IMR-90 (cell line): ENCODE data around the gene DOCK10. TPM values are rescaled to one million over a fixed set of nuclear protein-coding genes. Genes with fewer than 3 reads are reported as not detected.

ENCODE experiments used
- ATAC-seq: fragments of 200-7000 bp; cut with Tn5 transposase; 2 replicates; pipeline ENCODE4 v1.9.1; 2020; ENCODE audit warnings: low read depth, mild to moderate bottlenecking, moderate library complexity
- BruUV-seq: library from RNA; stranded (reverse); fragments of 400-500 nt; replicated peaks from 2 replicates; lab custom pipeline; 2021; lab: Mats Ljungman, UMichigan
- CTCF ChIA-PET: fragments of 300-600 bp; formaldehyde crosslinking; extraction: SDS; loops from one replicate; lab custom pipeline; 2021; ENCODE audit warnings: antibody characterized with exemption; lab: Yijun Ruan, JAX
- POLR2A ChIA-PET: fragments of 300-600 bp; sonication (Branson Sonifier 250); formaldehyde crosslinking; loops from one replicate; lab custom pipeline; 2022; ENCODE audit warnings: antibody characterized with exemption; ENCODE audit not compliant: unreplicated experiment; lab: Charles Lee
- DNase-seq: peaks from one replicate; pipeline ENCODE4 v3.0.0; 2013
- H2AFZ ChIP-seq: replicated peaks from 2 replicates; pipeline ENCODE3; 2013; ENCODE audit warnings: low read length, mild to moderate bottlenecking; ENCODE audit not compliant: poor library complexity
- H2AK5ac ChIP-seq: 2 replicates; pipeline ENCODE4 v1.6.1; 2013; ENCODE audit warnings: low read depth, low read length, inconsistent platforms
- H2AK9ac ChIP-seq: replicated peaks from 2 replicates; pipeline ENCODE3; 2013; ENCODE audit warnings: mild to moderate bottlenecking, low read depth, low read length, moderate library complexity; ENCODE audit not compliant: poor library complexity
- H2BK120ac ChIP-seq: 2 replicates; pipeline ENCODE4 v1.6.1; 2013; ENCODE audit warnings: low read depth, low read length, inconsistent platforms
- H2BK15ac ChIP-seq: 3 replicates; pipeline ENCODE4 v1.6.1; 2013; ENCODE audit warnings: low read depth, low read length, inconsistent platforms
- H2BK20ac ChIP-seq: 2 replicates; pipeline ENCODE4 v1.6.1; 2013; ENCODE audit warnings: low read depth, mild to moderate bottlenecking, inconsistent platforms, low read length, moderate library complexity
- H2BK5ac ChIP-seq: 2 replicates; pipeline ENCODE4 v1.6.1; 2013; ENCODE audit warnings: mild to moderate bottlenecking, low read depth, low read length, inconsistent platforms; ENCODE audit not compliant: poor library complexity, severe bottlenecking
- H3K14ac ChIP-seq: replicated peaks from 2 replicates; pipeline ENCODE4 v1.6.1; 2013; ENCODE audit warnings: low read depth, low read length, inconsistent platforms
- H3K18ac ChIP-seq: 2 replicates; pipeline ENCODE4 v1.6.1; 2013; ENCODE audit warnings: low read depth, low read length, control low read depth
- H3K23ac ChIP-seq: 2 replicates; pipeline ENCODE4 v1.6.1; 2013; ENCODE audit warnings: low read depth, low read length, inconsistent platforms
- H3K27ac ChIP-seq: 2 replicates; pipeline ENCODE4 v1.5.1; 2013; ENCODE audit warnings: mild to moderate bottlenecking, control low read depth, low read length; ENCODE audit not compliant: insufficient read depth
- H3K27me3 ChIP-seq: 2 replicates; pipeline ENCODE4 v1.6.1; 2013; ENCODE audit warnings: low read length; ENCODE audit not compliant: control insufficient read depth, insufficient read depth
- H3K36me3 ChIP-seq: 2 replicates; pipeline ENCODE4 v1.6.1; 2013; ENCODE audit warnings: low read length, mixed read lengths; ENCODE audit not compliant: control insufficient read depth, insufficient read depth
- H3K4ac ChIP-seq: 2 replicates; pipeline ENCODE4 v1.6.1; 2013; ENCODE audit warnings: low read depth, low read length, inconsistent platforms
- H3K4me1 ChIP-seq: 2 replicates; pipeline ENCODE4 v1.6.1; 2013; ENCODE audit warnings: low read length, mixed read lengths; ENCODE audit not compliant: control insufficient read depth, insufficient read depth
- H3K4me2 ChIP-seq: 2 replicates; pipeline ENCODE4 v1.6.1; 2013; ENCODE audit warnings: low read depth, mild to moderate bottlenecking, control low read depth, low read length, moderate library complexity
- H3K4me3 ChIP-seq: 2 replicates; pipeline ENCODE4 v1.5.1; 2013; ENCODE audit warnings: low read depth, mild to moderate bottlenecking, control low read depth, low read length, moderate library complexity; ENCODE audit not compliant: insufficient read depth
- H3K56ac ChIP-seq: 2 replicates; pipeline ENCODE4 v1.6.1; 2013; ENCODE audit warnings: low read length, inconsistent platforms; ENCODE audit not compliant: insufficient read depth; ENCODE audit errors: extremely low read depth
- H3K79me1 ChIP-seq, 2 experiments: 2 replicates each; pipeline ENCODE4 v1.6.1; 2013; ENCODE audit warnings: low read length in 2 of 2, inconsistent platforms in 1 of 2, low read depth in 1 of 2
- H3K9ac ChIP-seq: 2 replicates; pipeline ENCODE4 v1.6.1; 2013; ENCODE audit warnings: low read depth, low read length, control low read depth
- H3K9me1 ChIP-seq: 2 replicates; pipeline ENCODE4 v1.6.1; 2013; ENCODE audit warnings: low read length, inconsistent platforms; ENCODE audit not compliant: insufficient read depth
- H3K9me3 ChIP-seq: 2 replicates; pipeline ENCODE4 v1.6.1; 2013; ENCODE audit warnings: low read length; ENCODE audit not compliant: control insufficient read depth, insufficient read depth
- H4K20me1 ChIP-seq: 2 replicates; pipeline ENCODE4 v1.6.1; 2013; ENCODE audit warnings: low read length, inconsistent platforms; ENCODE audit not compliant: insufficient read depth
- H4K5ac ChIP-seq: 2 replicates; pipeline ENCODE4 v1.6.1; 2013; ENCODE audit warnings: mild to moderate bottlenecking, low read depth, low read length, control low read depth
- H4K8ac ChIP-seq, 2 experiments: 2 replicates each; pipeline ENCODE4 v1.6.1; 2013; ENCODE audit warnings: low read depth in 2 of 2, low read length in 2 of 2, control low read depth in 1 of 2, inconsistent platforms in 1 of 2
- H4K91ac ChIP-seq: 2 replicates; pipeline ENCODE4 v1.6.1; 2013; ENCODE audit warnings: low read depth, low read length, inconsistent platforms; ENCODE audit not compliant: insufficient read depth
- BHLHE40 ChIP-seq: fragments of 150-350 bp; IDR thresholded peaks from 2 replicates; pipeline ENCODE4 v1.6.1; 2016; ENCODE audit warnings: mild to moderate bottlenecking, low read depth, low read length
- CEBPB ChIP-seq: IDR thresholded peaks from 2 replicates; pipeline ENCODE4 v1.6.1; 2012; ENCODE audit warnings: low read depth, low read length, improper control_type of control experiment
- CHD1 ChIP-seq: IDR thresholded peaks from 2 replicates; pipeline ENCODE4 v1.6.1; 2012; ENCODE audit warnings: low read depth, low read length, improper control_type of control experiment
- FOS ChIP-seq: fragments of 150-350 bp; IDR thresholded peaks from 2 replicates; pipeline ENCODE4 v1.6.1; 2016; ENCODE audit warnings: low read depth, low read length
- MAFK ChIP-seq: IDR thresholded peaks from 2 replicates; pipeline ENCODE4 v1.6.1; 2012; ENCODE audit warnings: low read depth, low read length, improper control_type of control experiment
- MAZ ChIP-seq: IDR thresholded peaks from 2 replicates; pipeline ENCODE4 v1.6.1; 2012; ENCODE audit warnings: low read depth, mild to moderate bottlenecking, low read length, improper control_type of control experiment, moderate library complexity, borderline replicate concordance
- MXI1 ChIP-seq: IDR thresholded peaks from 2 replicates; pipeline ENCODE4 v1.6.1; 2012; ENCODE audit warnings: low read depth, mild to moderate bottlenecking, low read length, moderate library complexity, borderline replicate concordance
- POLR2A ChIP-seq: IDR thresholded peaks from 2 replicates; pipeline ENCODE4 v1.6.1; 2012; ENCODE audit warnings: mild to moderate bottlenecking, low read depth, low read length
- RAD21 ChIP-seq: IDR thresholded peaks from 2 replicates; pipeline ENCODE4 v1.6.1; 2012; ENCODE audit warnings: low read length, improper control_type of control experiment
- RCOR1 ChIP-seq: IDR thresholded peaks from 2 replicates; pipeline ENCODE4 v1.6.1; 2012; ENCODE audit warnings: mild to moderate bottlenecking, low read length, improper control_type of control experiment; ENCODE audit not compliant: insufficient replicate concordance
- RFX5 ChIP-seq: IDR thresholded peaks from 2 replicates; pipeline ENCODE4 v1.8.0; 2012; ENCODE audit warnings: low read depth, mild to moderate bottlenecking, low read length, moderate library complexity
- SMC3 ChIP-seq: fragments of 150-350 bp; IDR thresholded peaks from 2 replicates; pipeline ENCODE4 v1.6.1; 2016; ENCODE audit warnings: low read depth, mild to moderate bottlenecking, antibody characterized with exemption, low read length, moderate library complexity
- WGBS, 2 experiments: methylation state at CpG; one replicate each; pipeline versions ENCODE4 v1.1.5 to v1.1.7; 2013; ENCODE audit warnings: missing lambda C conversion rate in 2 of 2; ENCODE audit not compliant: insufficient read length in 1 of 2; ENCODE audit errors: extremely low coverage in 2 of 2; 5-methylcytosine and 5-hydroxymethylcytosine counted together
- dilution Hi-C: fragments of 300-500 bp; cut with HindIII; formaldehyde crosslinking; loops from one replicate; pipeline ENCODE4 v1.14.3; 2018; ENCODE audit warnings: low sequenced_read_pairs; ENCODE audit not compliant: unreplicated experiment
- in situ Hi-C: fragments of 300-500 bp; cut with MboI; formaldehyde crosslinking; loops from 3 replicates; pipeline ENCODE4 v1.14.3; 2019; ENCODE audit warnings: low sequenced_read_pairs, inconsistent platforms, mixed read lengths
- intact Hi-C: fragments of 100-400 bp; cut with micrococcal nuclease; formaldehyde crosslinking; loops from 2 replicates; pipeline ENCODE4 v1.10.0; 2022
- polyA plus RNA-seq, 3 experiments: library from polyadenylated mRNA; depleted of rRNA; stranded (reverse); fragments of >200 nt; gene quantifications; 2 replicates each; pipeline ENCODE4 v1.2.3, GENCODE V29; 2012; ENCODE audit warnings: low replicate concordance in 1 of 3
- total RNA-seq: library from RNA; depleted of rRNA; stranded (reverse); fragments of >200 nt; gene quantifications from 2 replicates; pipeline ENCODE4 v1.2.3, GENCODE V29; 2012
- TF ChIP-seq, protein P1 (sequence below): conservative IDR thresholded peaks from 2 replicates; pipeline ENCODE4 v1.5.1; 2012; ENCODE audit warnings: mild to moderate bottlenecking, low read depth, low read length, improper control_type of control experiment
- TF ChIP-seq, protein P2 (sequence below): fragments of 150-350 bp; IDR thresholded peaks from 2 replicates; pipeline ENCODE4 v1.6.1; 2017; ENCODE audit warnings: mild to moderate bottlenecking, antibody characterized with exemption, low read length, low read depth
- TF ChIP-seq, protein P3 (sequence below): fragments of 150-350 bp; IDR thresholded peaks from 2 replicates; pipeline ENCODE4 v1.6.1; 2016; ENCODE audit warnings: low read depth, mild to moderate bottlenecking, low read length, moderate library complexity, borderline replicate concordance

The DOCK10 gene
- total and polyA plus RNA-seq, 2 of the 4 experiments (the other 2 are of a cell fraction): 58.6 to 75.3 TPM

DNA sequence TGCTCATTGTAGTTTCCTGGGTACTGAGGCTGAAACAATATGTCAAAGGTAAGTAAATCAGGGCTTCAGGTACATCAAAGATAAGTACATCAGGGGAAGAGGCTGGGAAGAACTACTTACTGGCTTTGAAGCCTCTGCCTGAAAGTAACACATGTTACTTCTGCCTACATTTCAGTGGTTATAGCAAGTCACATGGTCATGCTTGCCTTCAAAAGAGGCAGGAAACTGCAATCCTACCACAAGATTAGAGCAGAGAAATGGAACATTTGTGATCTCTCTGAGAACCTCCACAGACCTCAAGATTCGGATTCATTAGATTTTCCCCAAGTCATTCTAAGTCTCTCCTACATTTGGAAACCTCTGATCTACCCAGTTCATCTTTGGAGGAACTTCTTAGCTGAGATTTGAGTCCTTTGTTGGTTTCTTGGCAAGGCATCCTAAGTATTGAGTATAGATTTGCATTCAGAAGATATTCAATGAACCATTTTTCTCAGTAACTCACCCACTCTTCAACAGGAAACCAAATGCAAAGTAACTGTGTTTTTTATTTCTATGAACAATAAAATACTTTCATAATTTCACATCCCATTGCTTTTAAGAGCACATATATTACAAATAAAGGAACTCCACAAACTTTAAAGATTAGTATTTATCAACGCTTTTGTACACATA lies 277.6 kb downstream of the DOCK10 start:
- H4K5ac ChIP-seq: no peak overlapping the region
- H3K18ac ChIP-seq: no peak overlapping the region
- no peaks in the 10 kb centered on the region for H3K79me1 ChIP-seq
- H2BK120ac ChIP-seq: no peak overlapping the region
- H3K9ac ChIP-seq: no peak overlapping the region
- H2BK20ac ChIP-seq: no peak overlapping the region
- H4K20me1 ChIP-seq: no peaks in the 10 kb centered on the region
- no peak overlapping the region for H2BK15ac ChIP-seq
- H2AFZ ChIP-seq: no peak overlapping the region
- H3K23ac ChIP-seq: no peak overlapping the region
- DNase-seq (no peak), ATAC-seq (no peak)
- BruUV-seq: no TSS peak
- no peak overlapping the region for H3K4ac ChIP-seq
- intact Hi-C loops: no loop called here
- H3K4me3 ChIP-seq: no peak overlapping the region
- no peak overlapping the region for H3K27ac ChIP-seq
- in situ Hi-C loops: no loop called here
- H3K9me1 ChIP-seq: 0 out of 2 replicates have a peak, but pooled peaks cover 3% of the 10 kb centered on the region
- no peaks in the 10 kb centered on the region for H3K4me1 ChIP-seq
- no peaks in the 10 kb centered on the region for H3K9me3 ChIP-seq
- H2BK5ac ChIP-seq: no peak overlapping the region
- CTCF ChIA-PET: interaction anchor here (0.7 kb wide), 1 partner anchor 424 kb away, joined by 4 read pairs; no protein-coding TSS in a partner anchor
- dilution Hi-C loops: no loop called here
- no peak overlapping the region for H2AK9ac ChIP-seq
- H4K91ac ChIP-seq: no peak overlapping the region
- no peak overlapping the region for H3K56ac ChIP-seq
- no CpG with 5 or more reads among the region's 2 CpGs for WGBS, 2 experiments
- no peak overlapping the region for H4K8ac ChIP-seq
- peaks cover 10% of the 10 kb centered on the region for H3K36me3 ChIP-seq
- TF ChIP-seq MAZ (no peak), FOS (no peak), RFX5 (no peak), MXI1 (no peak), CHD1 (no peak), SMC3 (no peak), RAD21 (no peak), BHLHE40 (no peak), RCOR1 (no peak), POLR2A (no peak), MAFK (no peak), CEBPB (no peak)
- TF ChIP-seq, protein P1, sequence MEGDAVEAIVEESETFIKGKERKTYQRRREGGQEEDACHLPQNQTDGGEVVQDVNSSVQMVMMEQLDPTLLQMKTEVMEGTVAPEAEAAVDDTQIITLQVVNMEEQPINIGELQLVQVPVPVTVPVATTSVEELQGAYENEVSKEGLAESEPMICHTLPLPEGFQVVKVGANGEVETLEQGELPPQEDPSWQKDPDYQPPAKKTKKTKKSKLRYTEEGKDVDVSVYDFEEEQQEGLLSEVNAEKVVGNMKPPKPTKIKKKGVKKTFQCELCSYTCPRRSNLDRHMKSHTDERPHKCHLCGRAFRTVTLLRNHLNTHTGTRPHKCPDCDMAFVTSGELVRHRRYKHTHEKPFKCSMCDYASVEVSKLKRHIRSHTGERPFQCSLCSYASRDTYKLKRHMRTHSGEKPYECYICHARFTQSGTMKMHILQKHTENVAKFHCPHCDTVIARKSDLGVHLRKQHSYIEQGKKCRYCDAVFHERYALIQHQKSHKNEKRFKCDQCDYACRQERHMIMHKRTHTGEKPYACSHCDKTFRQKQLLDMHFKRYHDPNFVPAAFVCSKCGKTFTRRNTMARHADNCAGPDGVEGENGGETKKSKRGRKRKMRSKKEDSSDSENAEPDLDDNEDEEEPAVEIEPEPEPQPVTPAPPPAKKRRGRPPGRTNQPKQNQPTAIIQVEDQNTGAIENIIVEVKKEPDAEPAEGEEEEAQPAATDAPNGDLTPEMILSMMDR: no peak
- TF ChIP-seq, protein P2, sequence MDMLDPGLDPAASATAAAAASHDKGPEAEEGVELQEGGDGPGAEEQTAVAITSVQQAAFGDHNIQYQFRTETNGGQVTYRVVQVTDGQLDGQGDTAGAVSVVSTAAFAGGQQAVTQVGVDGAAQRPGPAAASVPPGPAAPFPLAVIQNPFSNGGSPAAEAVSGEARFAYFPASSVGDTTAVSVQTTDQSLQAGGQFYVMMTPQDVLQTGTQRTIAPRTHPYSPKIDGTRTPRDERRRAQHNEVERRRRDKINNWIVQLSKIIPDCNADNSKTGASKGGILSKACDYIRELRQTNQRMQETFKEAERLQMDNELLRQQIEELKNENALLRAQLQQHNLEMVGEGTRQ: no peak
- TF ChIP-seq, protein P3, sequence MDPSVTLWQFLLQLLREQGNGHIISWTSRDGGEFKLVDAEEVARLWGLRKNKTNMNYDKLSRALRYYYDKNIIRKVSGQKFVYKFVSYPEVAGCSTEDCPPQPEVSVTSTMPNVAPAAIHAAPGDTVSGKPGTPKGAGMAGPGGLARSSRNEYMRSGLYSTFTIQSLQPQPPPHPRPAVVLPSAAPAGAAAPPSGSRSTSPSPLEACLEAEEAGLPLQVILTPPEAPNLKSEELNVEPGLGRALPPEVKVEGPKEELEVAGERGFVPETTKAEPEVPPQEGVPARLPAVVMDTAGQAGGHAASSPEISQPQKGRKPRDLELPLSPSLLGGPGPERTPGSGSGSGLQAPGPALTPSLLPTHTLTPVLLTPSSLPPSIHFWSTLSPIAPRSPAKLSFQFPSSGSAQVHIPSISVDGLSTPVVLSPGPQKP: no peak
- no peak overlapping the region for H2AK5ac ChIP-seq
- POLR2A ChIA-PET: no interaction called here
- no peak overlapping the region for H3K14ac ChIP-seq
- no peaks in the 10 kb centered on the region for H3K27me3 ChIP-seq
- no peak overlapping the region for H3K4me2 ChIP-seq
